Heart right ventricle (tissue), 16 donors: ENCODE data around the gene SLC15A3. TPM values are rescaled to one million over a fixed set of nuclear protein-coding genes. Genes with fewer than 3 reads are reported as not detected.
A peak's percentile ranks its signal among the peaks of the same experiment; 100 is the strongest.

Experiments used
- ATAC-seq, 8 donors: fragments of 200-7000 bp; cut with Tn5 transposase; one replicate each; pipeline ENCODE4 v1.9.1; 2020; ENCODE audit warnings: mild to moderate bottlenecking in 8 of 8, moderate library complexity in 8 of 8, moderate number of reproducible peaks in 1 of 8
- DNase-seq, 2 donors: peaks; one replicate each; pipeline ENCODE4 v3.0.0-alpha.2; 2020
- H3K27ac ChIP-seq, 10 donors: fragments of 200-600 bp; sonication (generic) in 2 of 10; one replicate each; pipeline versions ENCODE4 v1.5.0 to v1.8.0; 2020 to 2022; ENCODE audit warnings: mild to moderate bottlenecking in 3 of 10
- H3K27me3 ChIP-seq, 7 donors: fragments of 200-600 bp; one replicate each; pipeline ENCODE4 v1.8.0; 2021 to 2022; ENCODE audit warnings: mild to moderate bottlenecking in 2 of 7
- H3K36me3 ChIP-seq, 9 donors: fragments of 200-600 bp; sonication (generic) in 1 of 9; one replicate each; pipeline versions ENCODE4 v1.5.0 to v1.8.0; 2020 to 2022; ENCODE audit warnings: mild to moderate bottlenecking in 2 of 9
- H3K4me1 ChIP-seq, 9 donors: fragments of 200-600 bp; sonication (generic) in 1 of 9; one replicate each; pipeline versions ENCODE4 v1.5.0 to v1.8.0; 2020 to 2022; ENCODE audit warnings: mild to moderate bottlenecking in 4 of 9
- H3K4me3 ChIP-seq, 10 donors: fragments of 200-600 bp; sonication (generic) in 2 of 10; one replicate each; pipeline versions ENCODE4 v1.5.0 to v1.8.0; 2020 to 2022; ENCODE audit warnings: mild to moderate bottlenecking in 7 of 10, moderate library complexity in 2 of 10
- H3K9me3 ChIP-seq, 11 donors: fragments of 200-600 bp in 10 of 11; sonication (generic) in 2 of 11; one replicate each; pipeline versions ENCODE4 v1.5.0 to v1.8.0; 2013 to 2022; ENCODE audit warnings: mild to moderate bottlenecking in 2 of 11, control low read depth in 1 of 11, moderate library complexity in 1 of 11
- WGBS, 2 donors: extraction: QIAGEN DNeasy Blood & Tissue Kit; methylation state at CpG; one replicate each; pipeline ENCODE4 v1.1.7; 2013; ENCODE audit warnings: inconsistent platforms in 1 of 2; 5-methylcytosine and 5-hydroxymethylcytosine counted together
- intact Hi-C, 10 donors: fragments of 100-400 bp; cut with DNase I; formaldehyde crosslinking; loops; one replicate each; pipeline versions ENCODE4 v1.11.1 to v1.14.2; 2022
- polyA plus RNA-seq, 2 donors: library from polyadenylated mRNA; stranded (reverse); fragments of 200-250 nt; gene quantifications; one replicate each; pipeline ENCODE4 v1.2.3, GENCODE V29; 2013
- total RNA-seq, 10 donors: library from RNA; stranded (reverse); fragmentation: NEBNext Ultra II Directional in 3 of 10; extraction: Animal tissue kit (Norgen Biotek cat#: 25700) in 3 of 10; gene quantifications; one replicate each; pipeline versions ENCODE4 v1.2.1 to v1.2.4, GENCODE V29; 2021 to 2023
- TF ChIP-seq, protein P1 (sequence below), 9 donors: fragments of 200-600 bp; sonication (generic) in 2 of 9; IDR thresholded peaks; one replicate each; pipeline versions ENCODE4 v1.5.0 to v1.8.0; 2021 to 2022; ENCODE audit warnings: antibody characterized with exemption in 9 of 9, mild to moderate bottlenecking in 5 of 9, moderate library complexity in 1 of 9
- donor health status: Arrhythmogenic right ventricular cardiomyopathy.
- donor health status: ischemic (EF 13 %, LVEDD 7.1; RV severe dilation, severe dysfunction).
- donor health status: healthy with polysubstance abuse.
- donor health status: DM: no; HTN: yes; CAD: no.
- donor health status: DM: no; HTN: no; CAD: no.
- donor health status: ischemic (EF 25% LVEDD 6.9; RV normal size, moderate dysfunction).
- donor health status: ischemic (EF 25% LVEDD 5.7; RV mildly dilated, moderate dysfunction).
- donor health status: healthy.
- donor health status: DM: yes; HTN: yes; CAD: no.
- donor health status: Ischemic cardiomyopathy.
- donor health status: ischemic (EF 35%, LVEDD 5.7; RV mildly dilated, moderate dysfunction).
- donor health status: nonischemic (EF 11% LVEDD 7.7; RV severe dilation, severe dysfunction).
- donor health status: DM: yes; HTN: yes; CAD: no.
- donor health status: PGD.
- donor health status: ischemic (EF 29% LVEDD 5.4; RV normal size, mild dysfunction).
- donor health status: nonischemic (EF 23%, LVEDD 6.1; RV moderate dilation, normal function).

SLC15A3 gene
- total and polyA plus RNA-seq, 12 donors: 9.5 to 52.4 (median 19.5) TPM

DNA sequence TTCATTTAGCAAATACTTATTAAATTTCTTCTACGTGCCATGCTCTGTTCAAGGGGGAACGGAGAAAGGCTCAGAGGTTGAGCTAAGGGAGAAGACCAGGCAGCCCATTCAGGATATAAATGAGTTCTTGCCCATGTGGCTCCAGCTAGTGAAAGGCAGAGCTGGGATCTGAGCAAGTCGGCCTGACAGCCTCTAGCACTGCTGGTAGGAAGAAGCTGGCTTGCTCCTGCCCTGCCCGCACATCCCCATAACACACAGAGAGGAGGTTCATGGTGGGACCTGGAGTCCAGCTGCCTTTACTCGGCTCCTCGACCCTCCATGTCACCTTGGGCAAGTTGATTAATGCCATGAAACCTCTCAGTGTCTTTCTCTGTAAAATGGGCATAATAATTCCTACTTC, 2.0 kb downstream of the SLC15A3 start:
- H3K9me3 ChIP-seq: no peaks in the 10 kb centered on the region
- no peak for DNase-seq
- peaks cover 0 to 76% (median 29%) of the 10 kb centered on the region in 9 donors for H3K4me1 ChIP-seq
- peak overlapping the region in 8 of 10 donors; percentile 13 to 96 (median 87) for H3K27ac ChIP-seq
- intact Hi-C loops: loop anchor here in 3 of 10 donors (5.0 kb wide), 2 partner anchors 33 to 43 kb away; partner anchors contain the start of gene PRPF19 (in 1 of the 3)
- H3K36me3 ChIP-seq: peaks cover 0 to 23% (median 0%) of the 10 kb centered on the region in 9 donors
- ATAC-seq: no peak
- peaks cover 0 to 10% (median 5%) of the 10 kb centered on the region in 7 donors for H3K27me3 ChIP-seq
- WGBS, 2 donors: 67 to 74% methylated on average over 6 of the region's 6 CpGs
- H3K4me3 ChIP-seq: peak overlapping the region; percentile 3 to 72 (median 56)
- TF ChIP-seq, protein P1, sequence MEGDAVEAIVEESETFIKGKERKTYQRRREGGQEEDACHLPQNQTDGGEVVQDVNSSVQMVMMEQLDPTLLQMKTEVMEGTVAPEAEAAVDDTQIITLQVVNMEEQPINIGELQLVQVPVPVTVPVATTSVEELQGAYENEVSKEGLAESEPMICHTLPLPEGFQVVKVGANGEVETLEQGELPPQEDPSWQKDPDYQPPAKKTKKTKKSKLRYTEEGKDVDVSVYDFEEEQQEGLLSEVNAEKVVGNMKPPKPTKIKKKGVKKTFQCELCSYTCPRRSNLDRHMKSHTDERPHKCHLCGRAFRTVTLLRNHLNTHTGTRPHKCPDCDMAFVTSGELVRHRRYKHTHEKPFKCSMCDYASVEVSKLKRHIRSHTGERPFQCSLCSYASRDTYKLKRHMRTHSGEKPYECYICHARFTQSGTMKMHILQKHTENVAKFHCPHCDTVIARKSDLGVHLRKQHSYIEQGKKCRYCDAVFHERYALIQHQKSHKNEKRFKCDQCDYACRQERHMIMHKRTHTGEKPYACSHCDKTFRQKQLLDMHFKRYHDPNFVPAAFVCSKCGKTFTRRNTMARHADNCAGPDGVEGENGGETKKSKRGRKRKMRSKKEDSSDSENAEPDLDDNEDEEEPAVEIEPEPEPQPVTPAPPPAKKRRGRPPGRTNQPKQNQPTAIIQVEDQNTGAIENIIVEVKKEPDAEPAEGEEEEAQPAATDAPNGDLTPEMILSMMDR (IDR thresholded peaks at IDR 0.05): no peak

- TF ChIP-seq, protein P1 (IDR thresholded peaks at IDR 0.05): no peak
- peaks cover 0 to 37% (median 0%) of the 10 kb centered on the region in 9 donors for H3K36me3 ChIP-seq
- intact Hi-C loops: no loop called here
- no peak overlapping the region for H3K4me3 ChIP-seq
- H3K27ac ChIP-seq: no peak overlapping the region
- no peaks in the 10 kb centered on the region for H3K9me3 ChIP-seq
- H3K27me3 ChIP-seq: peaks cover 0 to 10% (median 5%) of the 10 kb centered on the region in 7 donors
- no peak for ATAC-seq
- 84 to 86% methylated on average over 5 of the region's 5 CpGs for WGBS, 2 donors
- DNase-seq: no peak
- peaks cover 0 to 68% (median 29%) of the 10 kb centered on the region in 9 donors for H3K4me1 ChIP-seq
Measured at GRCh38 chr11:60948250-60948649, 3.7 kb downstream of the SLC15A3 start.

DNA sequence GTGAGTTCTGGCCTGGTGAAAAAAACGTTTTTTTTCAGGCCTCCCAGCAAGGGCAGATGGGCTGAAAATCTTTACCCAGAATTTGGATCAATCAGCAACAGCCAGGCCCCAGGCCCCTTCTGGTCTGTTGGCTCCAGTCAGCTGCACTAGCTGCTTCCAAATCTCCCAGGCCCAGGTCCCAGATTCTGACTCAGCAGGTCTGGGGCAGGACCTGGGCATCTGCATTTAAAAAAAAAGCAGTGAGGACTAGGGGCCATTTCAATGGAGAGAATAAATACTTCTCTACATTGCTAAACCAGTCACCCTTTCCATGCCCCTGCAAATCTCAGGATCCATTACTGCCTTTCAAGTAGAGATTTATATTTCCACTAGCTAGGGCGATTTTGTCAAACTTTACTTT, 4.3 kb downstream of the SLC15A3 start:
- Histone ChIP-seq H3K4me1 (peaks cover 0 to 64% (median 26%) of the 10 kb centered on the region in 9 donors), H3K9me3 (no peaks in the 10 kb centered on the region), H3K4me3 (no peak overlapping the region), H3K27ac (no peak overlapping the region), H3K27me3 (peaks cover 0 to 10% (median 5%) of the 10 kb centered on the region in 7 donors), H3K36me3 (peaks cover 0 to 41% (median 0%) of the 10 kb centered on the region in 9 donors)
- TF ChIP-seq, protein P1 (IDR thresholded peaks at IDR 0.05): no peak
- ATAC-seq (no peak), DNase-seq (no peak)
- intact Hi-C loops: no loop called here
- 50 to 53% methylated on average over 2 of the region's 2 CpGs for WGBS, 2 donors

- Histone ChIP-seq H3K4me3 (no peak overlapping the region), H3K9me3 (no peaks in the 10 kb centered on the region), H3K36me3 (peaks cover 0 to 50% (median 0%) of the 10 kb centered on the region in 9 donors), H3K27ac (no peak overlapping the region), H3K27me3 (peaks cover 0 to 10% (median 5%) of the 10 kb centered on the region in 7 donors), H3K4me1 (peaks cover 0 to 61% (median 31%) of the 10 kb centered on the region in 9 donors)
- DNase-seq (no peak), ATAC-seq (no peak)
- 83 to 91% methylated on average over 15 of the region's 15 CpGs for WGBS, 2 donors
- intact Hi-C loops: no loop called here
- TF ChIP-seq, protein P1 (IDR thresholded peaks at IDR 0.05): no peak
Measured at GRCh38 chr11:60946601-60947264, 5.2 kb downstream of the SLC15A3 start.
